Measurements from ENCODE around the gene RPRD2. TPM values are rescaled to one million over a fixed set of nuclear protein-coding genes. Genes with fewer than 3 reads are reported as not detected.
"Not testable (repeated sequence)": the region's sequence is repeated elsewhere in the genome, so short reads cannot be mapped to it uniquely, and the experiment has no call there.

The RPRD2 gene
- 10 to 100 TPM; 30.3 to 38.8 (median 34.0) TPM for total RNA-seq
- 23.1 TPM for total RNA-seq (2013)

DNA sequence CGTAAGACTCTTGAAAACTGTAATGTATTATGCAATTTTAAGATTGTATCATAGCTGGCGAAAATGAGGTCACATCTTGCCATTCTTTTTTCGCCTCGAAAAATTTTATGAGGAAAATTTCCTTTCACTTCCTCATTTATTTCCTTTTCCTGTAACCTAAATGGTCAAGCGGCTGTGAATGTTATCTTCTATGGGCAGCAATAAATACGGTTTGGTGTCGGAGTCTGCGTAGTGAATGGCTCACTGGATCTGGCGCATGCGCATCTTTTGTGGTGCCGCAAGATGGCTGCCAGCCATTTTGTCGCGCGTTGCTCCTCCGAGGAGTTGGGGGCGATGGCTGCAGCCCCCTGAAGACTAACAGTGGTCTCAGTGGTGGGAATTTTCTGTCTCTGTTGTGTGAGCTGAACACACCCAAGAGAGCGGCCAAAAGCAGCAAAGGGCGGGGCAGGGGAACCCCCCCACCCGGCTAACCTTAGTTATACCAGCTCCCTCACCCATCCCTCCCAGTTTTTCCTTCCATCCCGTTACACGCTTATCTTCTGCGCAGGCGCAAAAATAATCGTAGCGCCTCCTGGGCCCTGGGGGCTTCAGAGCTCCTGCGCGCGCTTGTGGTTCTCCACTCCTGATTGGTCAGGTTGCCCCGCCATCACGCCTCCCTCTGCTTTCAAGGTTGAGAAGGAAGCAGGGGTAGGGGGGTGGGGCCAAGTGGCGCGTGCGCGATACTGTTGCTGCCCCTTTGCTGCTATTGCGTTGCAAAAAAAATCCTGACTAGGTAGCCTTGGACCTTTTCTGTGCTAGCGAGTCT, at the start of gene RPRD2:
Gene RPRD2, plus strand, starts transcription at position 722 of the 805 bp plus-strand sequence. CDS start 568 bp downstream, outside the sequence.
- H3K4me3 ChIP-seq (ENCODE audit: low read length), result peak within 1 kb of the TSS; percentile 72
- peak; percentile 94 to 100 for DNase-seq
- Mint-ChIP-seq H3K4me3 (peak within 1 kb of the TSS; percentile 96), H3K9me3 (no peaks in the 10 kb centered on the region), H3K27me3 (ENCODE audit: low read depth in 2 of 2) (no peaks in the 10 kb centered on the region), H3K4me1 (peaks cover 35 to 38% of the 10 kb centered on the region in 2 donors), H3K27ac (peak within 1 kb of the TSS; percentile 96 to 98), H3K36me3 (no peaks in the 10 kb centered on the region)
- peak within 1 kb of the TSS; percentile 97 for H3K27ac ChIP-seq (ENCODE audit: low read length)
- no peaks in the 10 kb centered on the region for H3K9me3 ChIP-seq (ENCODE audit: control insufficient read depth, insufficient read depth, low read length)
- WGBS (ENCODE audit: insufficient coverage), result under 1% methylated on average over 35 of the region's 36 CpGs
- TF ChIP-seq, protein P1, sequence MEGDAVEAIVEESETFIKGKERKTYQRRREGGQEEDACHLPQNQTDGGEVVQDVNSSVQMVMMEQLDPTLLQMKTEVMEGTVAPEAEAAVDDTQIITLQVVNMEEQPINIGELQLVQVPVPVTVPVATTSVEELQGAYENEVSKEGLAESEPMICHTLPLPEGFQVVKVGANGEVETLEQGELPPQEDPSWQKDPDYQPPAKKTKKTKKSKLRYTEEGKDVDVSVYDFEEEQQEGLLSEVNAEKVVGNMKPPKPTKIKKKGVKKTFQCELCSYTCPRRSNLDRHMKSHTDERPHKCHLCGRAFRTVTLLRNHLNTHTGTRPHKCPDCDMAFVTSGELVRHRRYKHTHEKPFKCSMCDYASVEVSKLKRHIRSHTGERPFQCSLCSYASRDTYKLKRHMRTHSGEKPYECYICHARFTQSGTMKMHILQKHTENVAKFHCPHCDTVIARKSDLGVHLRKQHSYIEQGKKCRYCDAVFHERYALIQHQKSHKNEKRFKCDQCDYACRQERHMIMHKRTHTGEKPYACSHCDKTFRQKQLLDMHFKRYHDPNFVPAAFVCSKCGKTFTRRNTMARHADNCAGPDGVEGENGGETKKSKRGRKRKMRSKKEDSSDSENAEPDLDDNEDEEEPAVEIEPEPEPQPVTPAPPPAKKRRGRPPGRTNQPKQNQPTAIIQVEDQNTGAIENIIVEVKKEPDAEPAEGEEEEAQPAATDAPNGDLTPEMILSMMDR (IDR thresholded peaks at IDR 0.05), result no peak
- peak; percentile 91 to 99 (median 95) for ATAC-seq
- no peaks in the 10 kb centered on the region for H3K36me3 ChIP-seq (ENCODE audit: control insufficient read depth, insufficient read depth, low read length)
- intact Hi-C loops (cut with micrococcal nuclease), result loop anchor here (1.0 to 5.0 kb wide), 3 partner anchors 42 to 199 kb away; partner anchors contain the start of gene PRPF3
- H3K4me1 ChIP-seq (ENCODE audit: control insufficient read depth, insufficient read depth, low read length), result peaks cover 14% of the 10 kb centered on the region
- H3K27me3 ChIP-seq (ENCODE audit: control insufficient read depth, insufficient read depth, low read length), result no peaks in the 10 kb centered on the region

DNA sequence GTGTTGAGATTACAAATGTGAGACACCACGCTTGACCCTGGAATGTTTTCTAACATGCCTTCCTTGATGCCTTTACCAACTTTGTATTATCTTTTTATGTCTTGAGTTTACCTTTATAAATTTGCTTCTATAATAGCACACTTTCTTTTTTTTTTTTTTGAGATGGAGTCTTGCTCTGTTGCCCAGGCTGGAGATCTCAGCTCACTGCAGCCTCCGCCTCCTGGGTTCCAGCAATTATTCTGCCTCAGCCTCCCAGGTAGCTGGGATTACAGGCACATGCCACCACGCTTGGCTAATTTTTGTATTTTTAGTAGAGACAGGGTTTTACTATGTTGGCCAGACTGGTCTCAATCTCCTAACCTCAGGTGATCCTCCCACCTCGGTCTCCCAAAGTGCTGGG, 49.3 kb upstream of the RPRD2 start:
- H3K36me3 ChIP-seq (ENCODE audit: control insufficient read depth, insufficient read depth, low read length); ATAC-seq; H3K27ac Mint-ChIP-seq; H3K4me1 ChIP-seq (ENCODE audit: control insufficient read depth, insufficient read depth, low read length); intact Hi-C loops (cut with micrococcal nuclease); H3K9me3 ChIP-seq (ENCODE audit: control insufficient read depth, insufficient read depth, low read length); H3K4me3 ChIP-seq (ENCODE audit: low read length); H3K27ac ChIP-seq (ENCODE audit: low read length); H3K36me3 Mint-ChIP-seq; H3K4me1 Mint-ChIP-seq; DNase-seq; H3K27me3 ChIP-seq (ENCODE audit: control insufficient read depth, insufficient read depth, low read length); H3K9me3 Mint-ChIP-seq; H3K4me3 Mint-ChIP-seq; H3K27me3 Mint-ChIP-seq (ENCODE audit: low read depth in 2 of 2): not testable (repeated sequence)
- 96% methylated on average over 4 of the region's 4 CpGs for whole genome bisulfite sequencing (ENCODE audit: insufficient coverage)

DNA sequence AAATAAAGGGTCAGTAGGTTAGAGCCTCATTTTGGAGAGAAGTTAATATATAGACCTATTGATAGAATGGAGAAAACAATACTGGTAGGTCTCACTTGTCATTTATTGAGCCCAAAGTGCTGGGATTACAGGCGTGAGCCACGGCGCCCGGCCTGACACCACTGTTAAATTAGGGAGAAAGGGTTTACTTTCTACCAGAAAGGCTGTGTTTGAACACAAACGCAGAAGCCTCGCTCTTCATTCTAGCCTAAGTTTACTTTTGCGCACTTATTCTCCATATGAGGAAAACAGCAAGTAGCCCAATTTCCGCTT, 43.3 kb upstream of the RPRD2 start:
- H3K9me3 Mint-ChIP-seq, result no peaks in the 10 kb centered on the region
- intact Hi-C loops (cut with micrococcal nuclease), result loop anchor here (2.0 to 5.0 kb wide), 2 partner anchors 52 to 63 kb away; partner anchors contain the start of genes APH1A and CA14
- peak in 1 of 2 donors; percentile 23 for DNase-seq
- 76% methylated on average over 8 of the region's 8 CpGs for WGBS (ENCODE audit: insufficient coverage)
- TF ChIP-seq, protein P1 (IDR thresholded peaks at IDR 0.05), result no peak
- Histone ChIP-seq H3K36me3 (ENCODE audit: control insufficient read depth, insufficient read depth, low read length) (peaks cover 11% of the 10 kb centered on the region), H3K4me3 (ENCODE audit: low read length) (peak overlapping the region; percentile 85), H3K27ac (ENCODE audit: low read length) (peak overlapping the region; percentile 89), H3K4me1 (ENCODE audit: control insufficient read depth, insufficient read depth, low read length) (peaks cover 12% of the 10 kb centered on the region), H3K9me3 (ENCODE audit: control insufficient read depth, insufficient read depth, low read length) (no peaks in the 10 kb centered on the region), H3K27me3 (ENCODE audit: control insufficient read depth, insufficient read depth, low read length) (no peaks in the 10 kb centered on the region)
- H3K4me3 Mint-ChIP-seq, result peak overlapping the region; percentile 100
- peaks cover 18 to 22% of the 10 kb centered on the region in 2 donors for H3K4me1 Mint-ChIP-seq
- peaks cover 0 to 3% of the 10 kb centered on the region in 2 donors for H3K27me3 Mint-ChIP-seq (ENCODE audit: low read depth in 2 of 2)
- peak overlapping the region; percentile 99 to 100 for H3K27ac Mint-ChIP-seq
- no peaks in the 10 kb centered on the region for H3K36me3 Mint-ChIP-seq
- no peak for ATAC-seq

DNA sequence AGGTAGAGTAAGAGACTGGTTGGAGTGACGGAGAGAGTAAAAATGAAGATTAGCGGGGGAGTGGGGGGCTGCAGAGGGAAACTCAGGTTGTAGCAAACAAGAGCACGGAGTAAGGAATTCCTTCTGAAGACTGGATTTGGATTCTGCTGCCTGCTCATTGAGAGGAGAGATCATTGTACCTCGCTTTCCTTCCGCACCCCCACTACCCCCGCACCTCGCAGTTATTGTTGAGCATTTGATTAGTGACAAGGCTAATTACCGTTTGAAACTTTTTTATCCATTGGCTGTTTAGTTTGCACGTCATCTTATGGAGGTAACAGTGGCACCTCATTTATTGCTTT, 42.2 kb upstream of the RPRD2 start:
- TF ChIP-seq, protein P1 (IDR thresholded peaks at IDR 0.05), result no peak
- Mint-ChIP-seq H3K4me1 (peaks cover 22 to 29% of the 10 kb centered on the region in 2 donors), H3K27me3 (ENCODE audit: low read depth in 2 of 2) (peaks cover 0 to 3% of the 10 kb centered on the region in 2 donors), H3K4me3 (peak overlapping the region; percentile 100), H3K36me3 (no peaks in the 10 kb centered on the region), H3K9me3 (no peaks in the 10 kb centered on the region), H3K27ac (peak overlapping the region; percentile 99 to 100)
- DNase-seq (peak in 1 of 2 donors; percentile 40), ATAC-seq (peak in 1 of 3 donors; percentile 12)
- H3K4me3 ChIP-seq (ENCODE audit: low read length), result peak overlapping the region; percentile 85
- H3K4me1 ChIP-seq (ENCODE audit: control insufficient read depth, insufficient read depth, low read length), result peaks cover 12% of the 10 kb centered on the region
- peak overlapping the region; percentile 89 for H3K27ac ChIP-seq (ENCODE audit: low read length)
- H3K9me3 ChIP-seq (ENCODE audit: control insufficient read depth, insufficient read depth, low read length), result no peaks in the 10 kb centered on the region
- intact Hi-C loops (cut with micrococcal nuclease), result loop anchor here (1.0 to 5.0 kb wide), 4 partner anchors 42 to 85 kb away; partner anchors contain the start of genes ANP32E, APH1A and CA14
- no peaks in the 10 kb centered on the region for H3K27me3 ChIP-seq (ENCODE audit: control insufficient read depth, insufficient read depth, low read length)
- 0% methylated on average over 5 of the region's 9 CpGs for WGBS (ENCODE audit: insufficient coverage)
- H3K36me3 ChIP-seq (ENCODE audit: control insufficient read depth, insufficient read depth, low read length), result peaks cover 23% of the 10 kb centered on the region

All from natural killer cell (primary cell).